ENCODE results near the gene SLC35F6. TPM values are rescaled to one million over a fixed set of nuclear protein-coding genes. Genes with fewer than 3 reads are reported as not detected.
A peak's percentile ranks its signal among the peaks of the same experiment; 100 is the strongest.
"Not testable (repeated sequence)": the region's sequence is repeated elsewhere in the genome, so short reads cannot be mapped to it uniquely, and the experiment has no call there.

The SLC35F6 gene
- total and polyA plus RNA-seq, 2 donors = 12.4 to 18.8 TPM

DNA sequence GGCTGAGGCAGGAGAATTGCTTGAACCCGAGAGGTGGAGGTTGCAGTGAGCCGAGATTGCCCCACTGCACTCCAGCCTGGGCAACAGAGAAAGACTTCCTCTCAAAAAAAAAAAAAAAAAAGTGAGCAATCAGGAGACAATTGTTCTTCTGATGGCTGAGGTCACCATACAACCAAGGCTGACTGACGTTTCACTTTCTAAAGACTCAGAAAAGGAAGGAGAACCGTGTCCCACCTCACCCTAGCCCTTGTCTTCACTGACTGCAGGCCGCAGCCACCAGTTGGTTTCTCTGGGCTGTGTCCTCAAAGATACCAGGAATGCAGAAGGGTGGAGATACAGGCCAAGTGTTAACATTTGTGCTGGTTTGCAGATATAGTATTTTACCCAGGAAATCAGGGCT is 7.7 kb upstream of the SLC35F6 start:
- DNase-seq (ENCODE audit: extremely low spot score) = no peak
- no peaks in the 10 kb centered on the region for H3K36me3 ChIP-seq (ENCODE audit: insufficient read depth)
- no peaks in the 10 kb centered on the region for H3K4me1 ChIP-seq (ENCODE audit: insufficient read depth)
- H3K4me3 ChIP-seq (ENCODE audit: low read depth, low read length) = no peak overlapping the region
- 80% methylated on average over 5 of the region's 5 CpGs for WGBS
- H3K27ac ChIP-seq (ENCODE audit: low read depth) = no peak overlapping the region

DNA sequence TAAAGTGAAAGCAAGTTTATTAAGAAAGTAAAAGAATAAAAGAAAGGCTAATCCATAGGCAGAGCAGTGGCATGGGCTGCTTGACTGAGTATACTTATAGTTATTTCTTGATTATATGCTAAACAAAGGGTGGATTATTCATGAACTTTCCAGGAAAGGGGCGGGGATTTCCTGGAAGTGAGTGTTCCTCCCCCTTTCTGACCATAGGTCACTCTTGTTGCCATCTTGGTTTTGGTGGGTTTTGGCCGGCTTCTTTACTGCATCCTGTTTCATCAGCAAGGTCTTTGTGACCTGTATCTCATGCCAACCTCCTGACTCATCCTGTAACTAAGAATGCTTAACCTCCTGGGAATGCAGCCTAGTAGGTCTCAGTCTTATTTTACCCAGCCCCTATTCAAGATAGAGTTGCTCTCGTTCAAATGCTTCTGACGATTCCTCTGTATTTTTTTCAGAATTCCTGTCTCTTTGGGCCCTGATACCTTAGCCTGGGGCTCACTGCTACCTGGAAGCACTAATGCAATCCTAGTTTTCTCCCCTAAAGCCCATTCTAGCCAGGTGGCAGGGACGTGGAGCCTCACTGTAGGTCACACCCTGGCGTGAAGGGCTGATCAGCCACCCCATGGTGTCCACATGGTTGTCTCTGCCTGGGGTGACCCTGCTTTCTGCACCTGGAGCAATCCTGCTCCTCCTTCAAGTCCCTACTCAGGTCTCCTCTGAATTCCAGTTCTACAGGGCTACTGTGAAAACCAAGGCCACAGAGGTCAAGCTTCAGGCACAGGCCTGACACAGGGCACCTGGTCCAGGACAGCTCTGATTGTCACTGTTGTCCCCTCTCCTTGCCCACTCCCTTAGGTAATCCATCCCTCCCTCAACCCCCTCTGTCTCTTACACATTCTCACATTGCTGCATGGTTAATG is 6.0 kb upstream of the SLC35F6 start:
- Histone ChIP-seq H3K27ac (ENCODE audit: low read depth) (no peak overlapping the region), H3K4me1 (ENCODE audit: insufficient read depth) (no peaks in the 10 kb centered on the region), H3K4me3 (ENCODE audit: low read depth, low read length) (no peak overlapping the region), H3K36me3 (ENCODE audit: insufficient read depth) (no peaks in the 10 kb centered on the region)
- 58% methylated on average over 6 of the region's 6 CpGs for WGBS
- DNase-seq (ENCODE audit: extremely low spot score) = no peak

DNA sequence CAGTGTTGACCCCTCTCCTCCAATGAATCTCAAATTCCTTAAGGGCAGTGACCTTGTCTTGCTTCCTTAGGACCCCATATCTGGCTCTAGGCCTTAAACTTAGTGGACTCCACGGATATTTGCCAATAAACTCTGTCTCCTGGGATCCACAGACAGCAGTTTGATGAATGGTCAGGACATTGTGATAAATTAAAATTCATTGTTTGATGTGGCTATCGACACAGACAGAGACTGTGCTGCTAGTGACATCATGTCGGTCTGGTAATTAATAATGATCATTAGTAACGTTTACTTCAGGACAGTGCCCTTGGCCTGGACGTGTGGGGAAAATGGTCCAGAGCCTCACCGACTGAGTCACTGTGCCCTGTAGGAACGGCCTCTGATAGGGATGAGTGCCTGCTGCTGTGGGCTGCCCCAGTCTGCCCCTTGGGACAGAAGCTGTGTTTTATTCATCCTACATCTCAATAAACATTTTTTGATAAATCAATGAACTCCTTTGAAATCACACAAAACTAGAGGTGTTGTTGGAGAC is 5.2 kb upstream of the SLC35F6 start:
- 82% methylated on average over 7 of the region's 7 CpGs for WGBS
- DNase-seq (ENCODE audit: extremely low spot score) = no peak
- no peak overlapping the region for H3K27ac ChIP-seq (ENCODE audit: low read depth)
- no peaks in the 10 kb centered on the region for H3K36me3 ChIP-seq (ENCODE audit: insufficient read depth)
- no peak overlapping the region for H3K4me3 ChIP-seq (ENCODE audit: low read depth, low read length)
- no peaks in the 10 kb centered on the region for H3K4me1 ChIP-seq (ENCODE audit: insufficient read depth)

GRCh38 chr2:26759845-26760244 is 4.2 kb upstream of the SLC35F6 start:
- Histone ChIP-seq H3K27ac (ENCODE audit: low read depth) (no peak overlapping the region), H3K4me3 (ENCODE audit: low read depth, low read length) (no peak overlapping the region), H3K36me3 (ENCODE audit: insufficient read depth) (no peaks in the 10 kb centered on the region), H3K4me1 (ENCODE audit: insufficient read depth) (no peaks in the 10 kb centered on the region)
- WGBS = 96% methylated on average over 5 of the region's 5 CpGs
- DNase-seq (ENCODE audit: extremely low spot score) = no peak

DNA sequence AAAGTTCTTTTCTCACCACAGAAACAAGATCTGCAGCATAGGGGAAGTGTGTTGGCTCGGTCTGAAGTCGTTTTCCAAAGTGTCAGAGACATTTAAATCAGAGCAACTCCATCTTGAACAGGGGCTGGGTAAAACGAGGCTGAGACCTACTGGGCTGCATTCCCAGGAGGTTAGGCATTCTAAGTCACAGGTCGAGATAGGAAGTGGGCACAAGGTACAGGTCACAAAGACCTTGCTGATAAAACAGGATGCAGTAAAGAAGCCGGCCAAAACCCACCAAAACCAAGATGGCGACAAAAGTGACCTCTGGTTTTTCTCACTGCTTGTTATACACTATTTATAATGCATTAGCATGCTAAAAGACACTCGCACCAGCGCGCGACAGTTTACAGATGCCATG is 3.1 kb upstream of the SLC35F6 start:
- not testable (repeated sequence) for H3K4me1 ChIP-seq (ENCODE audit: insufficient read depth); H3K36me3 ChIP-seq (ENCODE audit: insufficient read depth); H3K27ac ChIP-seq (ENCODE audit: low read depth); H3K4me3 ChIP-seq (ENCODE audit: low read depth, low read length); DNase-seq (ENCODE audit: extremely low spot score)
- 75% methylated on average over 10 of the region's 10 CpGs for WGBS

- DNase-seq (ENCODE audit: extremely low spot score) = no peak
- Histone ChIP-seq H3K4me3 (ENCODE audit: low read depth, low read length) (no peak overlapping the region), H3K27ac (ENCODE audit: low read depth) (no peak overlapping the region), H3K36me3 (ENCODE audit: insufficient read depth) (no peaks in the 10 kb centered on the region), H3K4me1 (ENCODE audit: insufficient read depth) (no peaks in the 10 kb centered on the region)
- WGBS = 93% methylated on average over 10 of the region's 10 CpGs
Observed at GRCh38 chr2:26763019-26763418, 1.1 kb upstream of the SLC35F6 start.

DNA sequence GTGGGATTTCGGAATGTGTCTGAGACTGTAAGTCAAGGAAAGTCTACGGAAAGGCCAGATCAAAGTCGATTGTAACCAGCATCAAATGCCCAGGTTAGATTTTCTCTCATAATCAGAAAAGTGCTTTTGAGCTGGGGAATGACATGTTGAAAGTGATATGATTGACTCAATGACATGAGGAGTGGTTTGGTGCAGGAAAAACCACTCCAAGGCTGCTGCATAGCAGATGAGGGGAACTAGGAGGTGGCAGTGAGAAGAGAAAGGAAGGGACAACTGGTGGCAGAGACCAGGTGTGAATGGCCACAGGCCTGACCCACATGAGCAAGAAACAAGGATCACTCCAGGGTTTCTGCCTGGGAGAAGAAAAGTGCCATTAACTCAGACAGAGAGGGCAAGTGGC is 822 bp downstream of the SLC35F6 start:
- DNase-seq (ENCODE audit: extremely low spot score) = no peak
- WGBS = 25% methylated on average over 3 of the region's 3 CpGs
- Histone ChIP-seq H3K4me3 (ENCODE audit: low read depth, low read length) (peak overlapping the region; percentile 74), H3K27ac (ENCODE audit: low read depth) (peak overlapping the region; percentile 73), H3K4me1 (ENCODE audit: insufficient read depth) (no peaks in the 10 kb centered on the region), H3K36me3 (ENCODE audit: insufficient read depth) (no peaks in the 10 kb centered on the region)

DNA sequence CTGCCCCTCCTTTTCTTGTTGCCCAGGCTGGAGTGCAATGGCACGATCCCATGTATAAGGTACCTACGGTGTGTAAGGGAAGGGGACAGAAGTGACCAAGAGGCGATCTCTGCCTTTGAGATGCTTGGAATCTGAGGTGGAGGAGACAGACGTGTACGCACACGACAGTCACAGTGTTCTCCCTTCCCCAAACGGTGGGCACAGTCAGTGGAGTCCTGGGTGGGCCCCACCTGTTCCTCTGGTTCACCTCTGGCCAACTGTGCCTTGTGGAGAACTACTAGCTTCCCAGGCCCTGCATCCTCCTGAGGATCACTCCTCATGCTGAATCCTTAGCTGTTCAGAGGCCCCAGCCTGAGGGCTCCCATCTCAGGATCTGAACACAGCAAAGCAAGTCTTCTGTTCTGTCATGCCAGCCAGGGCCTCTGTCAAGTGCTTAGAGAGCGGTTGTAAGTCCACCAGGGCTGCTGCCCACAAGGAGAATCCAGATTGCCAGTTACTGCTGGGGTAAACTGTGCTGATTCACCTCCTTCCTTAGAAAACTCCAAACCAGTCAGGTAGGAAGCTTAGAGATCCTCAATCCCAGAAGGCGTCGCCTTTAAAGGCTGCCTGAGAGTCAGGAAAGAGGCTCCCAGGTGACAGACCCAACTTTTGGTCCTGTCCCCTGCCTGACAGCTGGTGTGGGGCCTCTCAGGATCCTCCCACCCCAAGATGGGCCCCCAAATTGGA is 1.6 kb downstream of the SLC35F6 start:
- Histone ChIP-seq H3K4me1 (ENCODE audit: insufficient read depth) (no peaks in the 10 kb centered on the region), H3K4me3 (ENCODE audit: low read depth, low read length) (no peak overlapping the region), H3K36me3 (ENCODE audit: insufficient read depth) (no peaks in the 10 kb centered on the region), H3K27ac (ENCODE audit: low read depth) (no peak overlapping the region)
- DNase-seq (ENCODE audit: extremely low spot score) = no peak
- WGBS = 86% methylated on average over 10 of the region's 10 CpGs

GRCh38 chr2:26767129-26767528 is 3.0 kb downstream of the SLC35F6 start:
- Histone ChIP-seq H3K4me1 (ENCODE audit: insufficient read depth) (no peaks in the 10 kb centered on the region), H3K27ac (ENCODE audit: low read depth) (no peak overlapping the region)

GRCh38 chr2:26767894-26768487 is 3.9 kb downstream of the SLC35F6 start:
- DNase-seq (ENCODE audit: extremely low spot score) = no peak
- 92% methylated on average over 5 of the region's 5 CpGs for WGBS
- Histone ChIP-seq H3K27ac (ENCODE audit: low read depth) (no peak overlapping the region), H3K36me3 (ENCODE audit: insufficient read depth) (no peaks in the 10 kb centered on the region), H3K4me1 (ENCODE audit: insufficient read depth) (no peaks in the 10 kb centered on the region), H3K4me3 (ENCODE audit: low read depth, low read length) (no peak overlapping the region)

More at GRCh38 chr2:26767129-26767528, 3.0 kb downstream of the SLC35F6 start:
- Histone ChIP-seq H3K4me3 (ENCODE audit: low read depth, low read length) (no peak overlapping the region), H3K36me3 (ENCODE audit: insufficient read depth) (no peaks in the 10 kb centered on the region)
- 64% methylated on average over 5 of the region's 5 CpGs for WGBS
- no peak for DNase-seq (ENCODE audit: extremely low spot score)

DNA sequence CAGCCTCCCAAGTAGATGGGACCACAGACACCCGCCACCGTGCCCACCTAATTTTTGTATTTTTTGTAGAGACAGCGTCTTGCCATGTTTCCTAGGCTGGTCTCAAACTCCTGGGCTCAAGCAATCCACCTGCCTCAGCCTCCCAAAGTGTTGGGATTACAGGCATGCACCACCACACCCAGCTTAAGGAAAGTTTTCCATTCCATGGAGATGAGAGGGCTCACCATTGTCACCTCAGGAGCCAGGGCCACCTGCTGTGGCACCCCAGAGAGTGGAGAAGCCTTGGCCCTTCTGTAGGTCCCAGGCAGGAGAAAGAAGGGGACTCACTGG is 4.6 kb downstream of the SLC35F6 start:
- 97% methylated on average over 3 of the region's 3 CpGs for WGBS
- DNase-seq (ENCODE audit: extremely low spot score) = no peak
- Histone ChIP-seq H3K4me3 (ENCODE audit: low read depth, low read length) (no peak overlapping the region), H3K27ac (ENCODE audit: low read depth) (peak overlapping the region; percentile 26), H3K36me3 (ENCODE audit: insufficient read depth) (no peaks in the 10 kb centered on the region), H3K4me1 (ENCODE audit: insufficient read depth) (no peaks in the 10 kb centered on the region)

GRCh38 chr2:26769089-26769761 is 5.1 kb downstream of the SLC35F6 start:
- H3K36me3 ChIP-seq (ENCODE audit: insufficient read depth) = no peaks in the 10 kb centered on the region
- 53% methylated on average over 14 of the region's 14 CpGs for WGBS
- H3K27ac ChIP-seq (ENCODE audit: low read depth) = peak overlapping the region; percentile 40
- H3K4me1 ChIP-seq (ENCODE audit: insufficient read depth) = no peaks in the 10 kb centered on the region
- DNase-seq (ENCODE audit: extremely low spot score) = no peak
- H3K4me3 ChIP-seq (ENCODE audit: low read depth, low read length) = no peak overlapping the region

- no peak for DNase-seq (ENCODE audit: extremely low spot score)
- WGBS = 66% methylated on average over 6 of the region's 6 CpGs
Observed at GRCh38 chr2:26770986-26771586, 7.0 kb downstream of the SLC35F6 start.

More at GRCh38 chr2:26770986-26771586, 7.0 kb downstream of the SLC35F6 start:
- Histone ChIP-seq H3K36me3 (ENCODE audit: insufficient read depth) (no peaks in the 10 kb centered on the region), H3K4me3 (ENCODE audit: low read depth, low read length) (no peak overlapping the region), H3K27ac (ENCODE audit: low read depth) (peak overlapping the region; percentile 68), H3K4me1 (ENCODE audit: insufficient read depth) (no peaks in the 10 kb centered on the region)
